SKM-1 treated with dmso at 0.1 percent for 144 hours (cell line): ENCODE data around the gene FILIP1L.
A peak's percentile ranks its signal among the peaks of the same experiment; 100 is the strongest.

Experiments used
- DNase-seq: peaks from one replicate; lab custom pipeline; 2025; ENCODE audit not compliant: unreplicated experiment; lab: John Stamatoyannopoulos, UW

The FILIP1L gene

DNA sequence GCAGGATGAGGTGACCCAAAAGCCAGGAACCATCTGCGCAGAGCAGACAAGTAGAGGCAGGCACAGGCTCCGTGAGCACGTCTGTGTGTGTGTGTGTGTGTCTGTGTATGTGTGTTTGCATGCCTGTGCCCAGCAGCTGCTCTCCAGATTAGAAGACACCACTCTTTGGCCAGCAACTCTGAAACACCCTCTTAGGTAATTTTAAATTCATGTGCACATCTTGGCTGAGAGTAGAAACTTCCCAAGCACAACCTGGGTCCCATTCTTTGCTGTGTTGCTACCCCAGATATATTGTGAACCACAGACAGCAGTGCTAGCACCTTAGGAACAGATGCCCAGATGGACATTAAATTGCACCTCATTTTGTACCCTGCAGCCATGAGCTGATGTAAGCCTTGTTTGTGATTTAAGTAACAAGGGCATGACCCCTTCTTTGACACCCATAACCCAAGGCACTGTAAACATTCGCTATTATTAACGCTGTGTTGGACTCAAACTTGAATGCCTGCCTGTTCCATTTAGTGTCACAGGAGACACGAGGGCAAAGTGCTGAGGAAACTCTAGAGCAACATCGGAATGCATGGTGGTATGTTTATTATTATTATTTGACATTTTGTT, at the start of gene FILIP1L:
TSS of gene FILIP1L (minus strand) at position 89 of the 618 bp plus-strand sequence.
- no peak for DNase-seq

DNA sequence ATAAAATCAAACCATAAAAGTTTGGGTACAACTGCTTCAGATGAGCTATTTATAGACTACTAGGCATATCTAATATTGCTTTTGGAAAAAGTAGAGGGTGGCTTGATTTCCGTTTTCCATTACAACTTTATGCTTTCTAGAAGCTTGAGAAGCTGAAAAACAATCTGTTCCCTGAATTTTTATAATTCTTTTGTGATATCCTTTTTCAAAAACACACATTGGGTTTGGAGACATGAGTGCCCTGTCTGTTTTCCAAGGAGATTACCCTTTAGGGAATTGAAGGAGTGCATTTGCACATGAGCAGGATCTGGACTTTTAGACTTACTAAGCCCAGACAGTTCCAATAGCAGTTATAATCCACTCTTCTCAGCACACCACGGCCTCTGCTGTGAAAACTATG, 49.5 kb upstream of the FILIP1L start:
- DNase-seq, result no peak

DNA sequence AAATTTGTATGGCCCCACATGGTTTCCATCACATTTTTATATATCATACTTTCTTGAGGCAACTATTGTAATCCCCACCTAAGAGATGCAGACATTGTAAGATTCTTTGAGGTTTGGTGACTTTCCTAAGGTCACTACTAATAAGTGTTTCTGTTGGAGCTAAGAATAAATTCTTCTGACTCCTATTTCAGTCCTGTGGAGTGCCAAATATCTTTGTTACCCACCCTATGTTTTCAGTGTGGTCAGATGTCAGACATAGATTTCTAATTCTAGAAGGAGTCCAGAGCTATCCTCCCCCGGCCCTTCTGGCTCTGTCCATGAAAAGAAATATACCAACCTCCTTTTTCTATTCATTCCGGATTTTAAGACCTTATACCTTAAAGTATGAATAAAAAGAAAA, 46.2 kb upstream of the FILIP1L start:
- DNase-seq, result no peak

DNA sequence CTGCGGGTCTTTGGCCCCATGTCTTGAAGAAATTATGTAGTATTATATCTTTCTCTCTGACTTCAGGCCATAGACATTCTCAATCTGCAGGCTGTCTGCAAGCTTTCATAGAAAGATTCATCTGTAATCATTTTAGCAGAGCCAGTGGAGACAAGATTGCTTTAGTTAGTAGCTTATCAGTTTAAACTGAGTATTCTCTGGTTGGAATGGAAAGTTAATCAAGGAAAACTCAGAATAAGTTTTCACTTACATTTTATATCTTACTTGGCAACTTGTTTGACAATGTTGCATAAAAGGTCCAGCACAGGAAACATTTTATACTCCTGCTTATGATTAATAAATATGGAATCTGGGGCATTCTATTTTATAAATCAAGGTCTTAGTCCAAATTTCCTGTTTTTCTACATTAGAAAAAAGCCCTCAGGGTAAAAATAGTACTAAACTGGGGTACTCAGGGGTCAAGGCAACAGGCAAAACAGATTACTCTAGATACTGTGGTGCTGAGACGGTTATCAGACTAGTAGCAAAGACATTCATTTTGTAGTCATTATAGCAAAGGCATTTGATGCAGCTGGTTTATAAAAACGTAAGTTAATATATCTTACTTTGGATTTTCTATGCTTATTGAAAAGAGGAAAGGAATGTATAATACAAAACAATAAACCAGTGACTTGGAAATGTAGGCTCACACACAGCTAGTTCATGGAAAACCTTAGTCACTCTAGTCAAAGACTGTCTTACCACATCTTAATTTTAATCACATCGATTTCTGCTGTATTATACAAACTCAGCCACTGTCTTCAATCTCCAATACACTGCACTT, 45.2 kb upstream of the FILIP1L start:
- no peak for DNase-seq

DNA sequence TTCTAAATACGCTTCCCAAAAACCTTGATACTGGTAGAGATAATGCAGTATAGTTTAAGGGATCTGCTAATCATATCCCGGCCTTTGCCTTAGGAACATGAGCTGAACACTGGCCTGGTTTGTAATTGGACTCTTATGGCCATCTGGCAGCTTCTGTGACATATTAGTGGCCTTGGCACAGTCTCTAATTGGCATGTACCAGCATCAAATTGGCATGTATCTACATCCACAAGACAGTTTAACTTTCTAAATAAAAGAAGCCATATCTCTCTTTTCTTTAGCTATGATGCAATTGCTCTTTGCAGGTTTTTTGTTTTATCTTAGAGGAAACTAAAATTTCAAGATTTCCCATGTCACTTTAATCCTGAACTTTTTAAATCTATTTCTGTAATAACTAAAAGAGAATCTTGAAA, 44.6 kb upstream of the FILIP1L start:
- no peak for DNase-seq

DNA sequence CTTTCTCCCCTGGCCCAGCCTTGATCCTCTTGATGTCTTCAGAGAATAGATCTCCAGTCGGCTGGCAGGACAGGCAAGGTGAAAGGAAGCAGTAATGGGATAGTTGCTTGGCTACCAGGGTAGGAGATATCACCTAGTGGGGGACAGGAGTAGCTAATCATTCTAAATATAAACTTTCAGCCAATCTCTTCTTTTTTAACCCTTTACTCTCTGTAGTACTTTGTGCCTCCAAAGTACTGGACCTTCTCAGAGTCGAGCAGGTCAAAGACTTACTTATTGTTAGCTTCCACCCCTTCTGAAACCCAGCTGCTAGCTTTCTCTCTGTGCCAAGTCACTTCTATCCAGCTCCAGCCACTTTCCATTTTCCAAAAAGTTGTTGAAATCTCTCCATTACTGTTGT, 43.4 kb upstream of the FILIP1L start:
- no peak for DNase-seq

DNA sequence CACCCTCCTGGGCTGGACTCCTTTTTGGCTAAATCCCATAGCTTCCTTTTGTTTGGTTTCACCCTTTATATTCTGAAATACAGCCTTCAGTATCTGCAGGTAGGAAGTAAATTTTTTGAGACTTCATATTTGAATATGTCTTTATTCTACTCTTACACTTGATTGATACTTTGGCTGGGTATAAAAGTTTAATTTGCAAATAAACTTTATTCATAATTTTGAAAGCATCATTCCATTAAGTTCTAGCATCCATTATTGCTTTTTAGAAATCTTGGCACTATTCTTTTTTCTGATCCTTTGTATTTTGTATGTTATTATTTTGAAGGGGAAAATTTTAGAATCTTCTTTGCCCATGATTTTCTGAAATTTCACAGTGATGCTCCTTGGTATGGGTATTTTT, 41.3 kb upstream of the FILIP1L start:
- no peak for DNase-seq

DNA sequence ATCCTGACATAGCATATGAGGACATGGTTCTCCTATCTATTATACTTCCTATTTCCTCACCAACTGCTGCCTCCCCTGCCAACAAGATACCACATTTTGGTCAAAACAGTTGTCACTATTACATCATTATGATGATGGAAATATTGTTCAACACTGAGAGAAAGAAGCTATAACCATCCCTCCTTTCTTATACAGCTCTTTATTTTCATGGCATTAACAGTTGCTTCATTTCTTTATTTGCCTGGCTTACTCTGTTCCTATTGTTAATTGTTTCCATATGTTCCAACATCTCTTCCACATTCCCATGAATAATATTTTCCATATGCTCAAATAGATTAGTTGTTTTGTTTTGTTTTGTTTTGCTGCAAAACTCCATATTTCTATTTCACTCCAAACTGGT, 40.8 kb upstream of the FILIP1L start:
- peak; percentile 4 for DNase-seq

DNA sequence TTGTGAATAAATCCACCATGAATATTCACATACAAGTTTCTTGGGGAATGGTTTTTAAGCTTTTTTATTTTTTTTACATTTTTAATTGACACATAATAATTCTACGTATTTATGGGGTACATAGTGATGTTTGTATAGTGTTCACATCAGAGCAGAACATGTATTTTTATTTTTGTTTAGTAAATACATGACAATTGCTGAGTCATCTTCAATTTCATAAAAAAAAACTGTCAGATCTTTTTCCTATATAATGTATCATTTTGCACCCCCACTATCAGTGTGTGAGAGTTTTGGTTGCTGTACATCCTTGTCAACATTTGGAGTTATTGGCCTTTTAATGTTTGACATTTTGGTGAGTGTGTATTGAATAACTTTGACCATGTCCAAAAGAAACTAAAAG, 39.9 kb upstream of the FILIP1L start:
- DNase-seq, result no peak

DNA sequence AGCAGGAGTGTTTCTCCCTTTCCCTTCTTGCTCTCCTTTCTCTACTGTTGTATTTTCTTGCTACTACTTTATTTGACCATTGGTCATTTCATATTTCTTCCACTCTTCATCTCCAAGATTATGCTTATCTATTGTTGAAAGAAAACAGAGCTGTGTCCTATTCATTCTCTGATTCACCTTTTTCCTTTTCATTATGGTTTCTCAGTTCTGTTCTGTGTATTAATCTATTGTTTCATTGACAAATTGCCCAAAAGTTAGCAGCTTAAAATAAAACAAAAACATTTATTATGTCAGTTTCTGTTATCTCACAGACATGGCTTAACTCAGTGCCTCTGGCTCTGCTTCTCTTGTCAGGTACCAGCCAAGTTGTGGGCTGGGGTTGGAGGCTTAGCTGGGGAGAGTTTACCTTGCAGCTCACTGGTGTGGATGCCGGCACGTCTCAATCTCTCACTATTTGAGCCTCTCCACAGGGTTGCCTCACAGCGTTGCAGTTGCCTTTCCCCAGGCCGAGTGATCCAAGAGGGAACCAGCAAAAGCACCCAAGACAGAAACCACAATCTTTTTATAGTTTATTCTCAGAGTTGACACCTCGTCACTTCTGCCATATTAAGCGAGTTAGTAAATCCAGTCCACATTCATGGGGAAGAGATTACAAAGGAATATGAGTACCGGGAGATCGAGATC, 36.9 kb upstream of the FILIP1L start:
- DNase-seq, result no peak

DNA sequence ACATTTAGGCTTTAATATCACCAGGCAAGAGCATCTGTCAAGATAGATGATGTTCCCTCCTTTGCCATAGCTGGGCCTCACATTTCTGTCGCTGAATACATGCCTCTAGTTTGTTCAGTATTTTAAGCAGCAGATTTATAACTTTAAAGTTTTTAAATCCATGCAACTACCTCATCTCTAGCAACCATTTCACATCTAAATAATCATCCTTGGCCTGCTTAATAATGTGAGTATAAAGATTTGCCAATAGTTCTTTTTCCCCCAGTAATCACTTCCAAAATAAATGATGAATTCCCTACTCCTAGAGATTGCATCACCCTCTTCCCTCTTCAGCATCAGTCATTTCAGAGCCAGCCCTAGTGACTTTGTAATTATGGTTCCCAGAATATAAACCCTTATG, 36.2 kb upstream of the FILIP1L start:
- no peak for DNase-seq

DNA sequence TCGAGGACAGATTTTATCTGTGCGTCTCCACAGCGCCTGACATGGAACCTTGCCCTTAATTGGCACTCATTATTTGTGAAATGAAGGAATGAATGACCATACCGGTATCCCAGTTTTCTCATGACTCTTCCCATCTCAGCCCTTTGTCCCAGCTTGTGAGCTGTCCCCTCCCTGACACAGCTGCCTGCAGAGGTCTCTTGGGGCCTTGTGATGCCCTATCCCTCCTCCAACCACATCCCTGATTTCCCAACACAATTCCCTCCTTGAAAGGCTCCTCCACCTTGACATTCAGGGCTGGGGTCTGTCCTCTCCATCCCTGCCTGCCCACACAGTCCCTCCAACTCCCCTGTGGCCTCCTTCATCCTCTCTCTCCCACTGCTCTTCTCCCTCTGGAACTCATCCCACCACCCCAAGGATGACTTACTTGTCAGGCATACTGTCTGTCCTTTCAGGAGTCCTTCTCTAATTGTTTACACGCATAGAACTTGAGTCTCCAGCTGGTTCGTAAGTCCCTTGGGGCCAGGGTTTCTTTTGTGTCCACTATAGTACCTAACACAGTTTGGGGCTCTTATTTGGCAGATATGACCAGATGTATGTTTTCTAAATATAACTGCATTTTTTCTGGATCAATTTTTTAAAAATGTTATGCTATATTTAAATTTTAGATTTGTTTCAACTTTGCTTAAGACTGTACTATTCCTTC, 35.6 kb upstream of the FILIP1L start:
- no peak for DNase-seq

DNA sequence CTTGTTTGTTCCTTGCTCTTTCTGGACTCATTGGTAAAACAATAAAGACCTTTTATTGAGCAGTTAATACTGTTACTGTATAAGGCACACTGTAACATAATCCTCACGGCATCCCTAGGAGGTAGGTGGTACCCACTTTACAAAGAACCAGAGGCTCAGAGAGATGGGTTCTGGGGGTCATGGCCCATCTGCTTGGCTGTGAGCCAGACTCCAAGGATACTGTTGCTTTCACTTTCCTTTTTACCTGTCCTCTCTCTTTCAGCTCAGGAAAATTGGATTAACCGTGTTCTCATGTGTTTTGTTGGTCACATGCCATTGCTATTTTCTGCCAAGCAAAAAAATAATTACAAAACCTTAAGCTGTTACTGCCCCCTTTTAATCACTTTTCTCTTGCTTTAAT, 34.8 kb upstream of the FILIP1L start:
- DNase-seq, result no peak

DNA sequence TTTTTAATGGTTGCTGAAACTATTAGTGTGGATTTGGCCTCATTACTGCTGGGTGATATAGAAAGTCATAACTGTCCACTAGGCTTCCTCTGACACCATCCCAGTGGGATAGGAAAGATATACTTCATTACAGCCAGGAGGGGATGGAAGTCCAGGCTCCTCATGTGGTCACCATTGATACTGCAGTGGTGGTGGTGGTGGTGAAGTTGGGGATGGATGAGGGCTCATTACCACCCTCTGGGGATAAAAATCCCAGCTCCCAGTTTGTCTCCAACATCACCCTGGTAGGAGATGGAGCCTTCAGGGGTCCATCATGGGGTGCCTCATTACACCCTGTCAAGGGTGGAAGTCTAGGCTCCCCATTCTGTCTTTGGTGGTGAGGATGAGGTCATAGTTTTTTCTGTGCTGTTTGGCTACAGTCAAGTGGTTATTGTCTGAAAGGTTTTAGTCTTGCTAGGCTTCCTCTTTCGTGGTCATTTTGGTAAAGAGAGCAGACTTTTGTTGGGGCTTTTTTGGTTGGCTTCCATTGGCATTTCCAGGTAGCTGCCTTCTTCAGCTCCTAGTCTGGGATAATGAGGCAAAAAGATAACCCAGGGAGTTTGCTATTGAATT, 30.1 kb upstream of the FILIP1L start:
- peak; percentile 10 for DNase-seq

DNA sequence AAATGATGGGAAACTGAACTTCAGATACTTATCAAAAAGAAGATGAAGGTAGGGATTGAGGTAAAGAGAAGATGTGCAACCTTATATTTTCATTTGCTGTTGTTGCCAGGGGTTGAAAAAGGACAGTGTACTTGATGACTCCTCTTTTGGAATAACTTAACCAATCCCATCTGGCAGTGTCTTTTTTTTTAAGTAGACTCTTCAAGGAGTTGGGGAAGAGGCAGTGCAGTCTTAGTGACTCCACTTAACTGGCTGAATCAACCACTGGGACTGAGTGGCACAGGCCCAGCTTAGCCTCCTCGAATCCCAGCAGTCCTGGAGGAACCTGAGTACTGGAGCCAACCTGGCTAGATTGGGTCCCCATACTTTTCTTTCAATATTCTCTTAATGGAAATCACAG, 27.3 kb upstream of the FILIP1L start:
- no peak for DNase-seq

DNA sequence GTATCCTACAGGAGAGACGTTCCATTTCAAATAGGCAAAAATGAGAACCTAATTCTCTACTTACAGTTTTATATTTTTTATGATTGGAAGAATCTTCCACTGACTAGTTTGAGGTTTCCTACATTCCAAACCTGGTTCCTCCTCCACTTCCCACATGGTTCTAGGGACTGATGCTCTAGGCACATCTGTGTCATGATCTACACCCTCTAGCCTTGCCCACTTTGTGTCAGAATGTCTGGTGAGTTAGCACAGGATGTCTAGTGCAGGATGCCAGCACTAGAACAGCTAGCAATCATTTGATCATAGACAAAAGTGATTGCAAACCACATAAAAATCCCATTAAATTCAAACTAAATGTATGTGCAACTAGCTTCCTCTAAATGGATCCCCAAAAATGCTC, 26.7 kb upstream of the FILIP1L start:
- DNase-seq, result no peak

DNA sequence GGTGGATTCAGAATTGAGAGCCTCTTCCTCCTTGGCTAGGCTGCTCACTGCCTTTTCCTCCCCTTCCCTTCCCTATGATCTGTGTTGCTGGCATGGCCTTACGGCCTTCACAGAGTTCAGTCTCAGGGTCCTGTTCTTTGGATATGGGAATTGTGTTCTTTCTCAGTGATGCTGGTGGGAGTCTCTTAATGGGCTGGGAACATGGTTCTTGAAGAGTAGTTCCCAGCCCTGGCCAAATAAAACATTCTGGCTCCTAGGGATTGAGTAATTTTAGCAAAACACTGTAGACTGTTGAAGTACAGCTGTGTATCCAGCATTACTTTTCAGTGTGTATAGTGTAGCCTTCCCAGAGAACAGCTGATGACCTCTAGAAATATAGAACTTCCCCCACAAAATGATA, 22.6 kb upstream of the FILIP1L start:
- no peak for DNase-seq

DNA sequence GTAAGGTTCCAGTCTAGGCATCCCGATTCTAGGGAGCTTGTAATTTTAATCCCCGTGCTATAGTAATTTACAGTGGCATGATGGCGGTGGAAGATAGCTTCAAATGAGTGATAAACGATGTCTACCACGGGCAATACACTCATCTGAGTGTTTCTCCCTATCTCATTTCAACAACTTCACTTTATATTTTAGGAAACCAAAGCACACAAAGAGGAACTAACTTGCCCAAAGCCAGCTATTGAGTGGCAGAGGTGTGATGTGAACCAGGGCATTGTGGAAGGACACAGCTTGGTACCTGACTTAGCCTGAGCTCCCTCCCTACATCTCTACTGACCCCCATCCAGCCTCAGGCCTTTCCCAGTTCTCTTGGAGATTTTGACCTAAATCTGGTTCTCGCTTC, 16.9 kb upstream of the FILIP1L start:
- DNase-seq, result peak; percentile 4

DNA sequence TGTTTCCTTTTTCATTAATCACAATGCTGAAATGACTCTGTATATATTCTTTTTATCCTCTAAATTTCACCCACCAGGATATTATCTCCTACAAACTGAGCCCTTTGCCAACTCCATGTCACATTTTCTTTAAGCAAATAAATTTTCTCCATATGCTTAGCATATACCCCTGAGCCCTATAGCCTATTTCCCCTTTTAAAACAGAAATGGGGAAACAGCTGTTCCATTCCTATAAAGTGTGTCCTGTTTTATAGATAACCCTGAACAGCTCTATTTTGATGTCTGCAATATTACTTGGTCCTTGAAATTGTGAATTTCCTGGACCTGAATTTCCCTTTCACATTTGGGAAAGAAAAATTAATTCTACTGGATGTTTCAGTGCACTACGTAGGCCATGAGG, 15.6 kb upstream of the FILIP1L start:
- peak; percentile 3 for DNase-seq

DNA sequence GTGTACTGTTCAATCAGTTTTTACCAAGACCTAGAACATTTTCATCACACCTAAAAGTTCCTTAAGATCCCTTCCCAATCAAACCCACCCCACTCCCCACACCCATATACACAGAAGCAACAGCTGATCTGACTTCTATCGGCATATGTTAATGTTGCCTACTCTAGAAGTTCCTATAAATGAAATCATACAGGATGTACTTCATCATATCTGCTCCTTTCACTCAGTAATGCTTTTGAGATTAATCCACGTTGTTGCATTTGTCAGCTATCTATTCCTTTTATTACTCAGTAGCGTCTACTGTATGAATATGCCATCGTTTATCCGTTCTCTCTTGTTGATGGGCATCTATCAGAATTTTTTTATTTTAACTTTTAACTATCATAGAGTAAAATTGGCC, 14.3 kb upstream of the FILIP1L start:
- DNase-seq, result no peak

DNA sequence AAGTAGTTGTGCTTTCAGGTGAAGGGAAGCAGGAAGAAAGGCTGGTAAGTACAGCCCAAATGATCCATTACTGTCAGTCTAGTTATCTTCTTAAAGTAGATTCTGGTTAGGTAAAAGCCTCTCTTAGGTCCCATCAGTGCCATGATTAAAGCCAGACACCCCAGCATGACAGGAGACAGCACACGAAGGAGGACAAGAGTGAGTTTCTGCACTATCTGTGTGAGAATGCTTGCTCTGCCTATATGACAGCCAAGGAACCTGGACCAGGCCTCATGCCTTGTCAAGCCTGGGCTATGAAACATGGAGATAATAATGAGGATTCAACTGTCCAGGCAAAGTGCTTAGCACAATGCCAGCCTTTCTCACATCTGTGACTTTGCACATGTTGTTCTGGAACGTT, 13.5 kb upstream of the FILIP1L start:
- no peak for DNase-seq
